Keratinocyte (primary cell): ENCODE measurements around the gene AGAP1. TPM values are rescaled to one million over a fixed set of nuclear protein-coding genes. Genes with fewer than 3 reads are reported as not detected.

Experiments
- DNase-seq: peaks from one replicate; pipeline ENCODE4 v3.0.0-alpha.2; 2011; ENCODE audit warnings: low read depth, missing footprints, low spot score
- FAIRE-seq: peaks from 2 replicates; lab custom pipeline; 2011; peaks lifted over from hg19 to GRCh38; lab: Jason Lieb, UNC
- H2AFZ ChIP-seq: 2 replicates; pipeline ENCODE4 v1.6.0; 2012; ENCODE audit warnings: low read length, control low read depth, inconsistent platforms; ENCODE audit not compliant: control insufficient read depth
- H3K27ac ChIP-seq: 2 replicates; pipeline ENCODE4 v1.5.1; 2011; ENCODE audit warnings: low read length; ENCODE audit not compliant: control insufficient read depth, insufficient read depth
- H3K27me3 ChIP-seq: 3 replicates; pipeline ENCODE4 v1.6.0; 2011; ENCODE audit warnings: low read length; ENCODE audit not compliant: control insufficient read depth, insufficient read depth; ENCODE audit errors: extremely low read depth
- H3K36me3 ChIP-seq, 2 experiments: 2 replicates in 1 of 2; 3 replicates in 1 of 2; pipeline ENCODE4 v1.5.1; 2011; ENCODE audit warnings: low read length in 2 of 2, mild to moderate bottlenecking in 1 of 2; ENCODE audit not compliant: control insufficient read depth in 2 of 2, insufficient read depth in 2 of 2; ENCODE audit errors: extremely low read depth in 1 of 2
- H3K4me1 ChIP-seq: 3 replicates; pipeline ENCODE4 v1.5.1; 2011; ENCODE audit warnings: low read length; ENCODE audit not compliant: control insufficient read depth, insufficient read depth; ENCODE audit errors: extremely low read depth
- H3K4me2 ChIP-seq: 3 replicates; pipeline ENCODE4 v1.6.0; 2011; ENCODE audit warnings: low read depth, low read length; ENCODE audit not compliant: control insufficient read depth, insufficient read depth; ENCODE audit errors: extremely low read depth
- H3K4me3 ChIP-seq, 3 experiments: fragments of 200-600 bp in 1 of 3; sonication (generic) in 1 of 3; 2 replicates in 2 of 3; 3 replicates in 1 of 3; pipeline ENCODE4 v1.5.1; 2011 to 2016; ENCODE audit warnings: low read length in 3 of 3, mild to moderate bottlenecking in 3 of 3, control low read depth in 2 of 3, inconsistent platforms in 1 of 3, low read depth in 1 of 3, mixed read lengths in 1 of 3, mixed run types in 1 of 3, moderate library complexity in 1 of 3; ENCODE audit not compliant: control insufficient read depth in 2 of 3, insufficient read depth in 2 of 3; ENCODE audit errors: extremely low read depth in 1 of 3
- H3K79me2 ChIP-seq: 2 replicates; pipeline ENCODE4 v1.6.0; 2012; ENCODE audit warnings: low read length; ENCODE audit not compliant: control insufficient read depth, insufficient read depth
- H3K9ac ChIP-seq: 3 replicates; pipeline ENCODE4 v1.6.0; 2011; ENCODE audit warnings: low read length; ENCODE audit not compliant: control insufficient read depth, insufficient read depth; ENCODE audit errors: extremely low read depth
- H3K9me1 ChIP-seq: 3 replicates; pipeline ENCODE4 v1.6.0; 2011; ENCODE audit warnings: low read length; ENCODE audit not compliant: control insufficient read depth, insufficient read depth; ENCODE audit errors: extremely low read depth
- H3K9me3 ChIP-seq: 2 replicates; pipeline ENCODE4 v1.5.1; 2012; ENCODE audit warnings: low read depth, low read length; ENCODE audit not compliant: control insufficient read depth
- H4K20me1 ChIP-seq: 3 replicates; pipeline ENCODE4 v1.6.0; 2011; ENCODE audit warnings: low read length; ENCODE audit not compliant: control insufficient read depth, insufficient read depth; ENCODE audit errors: extremely low read depth
- EZH2 ChIP-seq: IDR thresholded peaks from one replicate; pipeline ENCODE4 v1.6.1; 2012; ENCODE audit warnings: inconsistent platforms, mild to moderate bottlenecking, low read length, moderate library complexity
- dilution Hi-C: fragments of 300-500 bp; cut with MboI; formaldehyde crosslinking; loops from one replicate; pipeline ENCODE4 v1.7.0; 2020; ENCODE audit warnings: low sequenced_read_pairs; ENCODE audit not compliant: extremely low pct_ligation_motif_present
- polyA plus RNA-seq, 5 experiments: library from polyadenylated mRNA; depleted of rRNA in 3 of 5; stranded (reverse) in 3 of 5; stranded (forward) in 1 of 5; unstranded in 1 of 5; fragments of >200 nt; gene quantifications; 1 replicate in 1 of 5; 2 replicates in 3 of 5; 3 replicates in 1 of 5; pipeline versions ENCODE4 v1.2.1 to v1.2.3, GENCODE V29; 2011 to 2012; ENCODE audit warnings: missing spikeins in 2 of 5, low read depth in 1 of 5, low replicate concordance in 1 of 5
- TF ChIP-seq, protein P1 (sequence below), 3 experiments: IDR thresholded peaks in 1 of 3; conservative IDR thresholded peaks in 1 of 3; optimal IDR thresholded peaks in 1 of 3; 2 replicates in 2 of 3; 3 replicates in 1 of 3; pipeline versions ENCODE3 to v1.5.1; 2011; ENCODE audit warnings: low read length in 3 of 3, mild to moderate bottlenecking in 3 of 3, moderate library complexity in 2 of 3, control low read depth in 1 of 3, inconsistent platforms in 1 of 3; ENCODE audit not compliant: insufficient read depth in 2 of 3; ENCODE audit errors: extremely low read depth in 1 of 3

The AGAP1 gene
- polyA plus RNA-seq, 1 donor (not counting 4 experiments of a cell fraction or from before 2014, with no cell fraction given), result 12.6 TPM

DNA sequence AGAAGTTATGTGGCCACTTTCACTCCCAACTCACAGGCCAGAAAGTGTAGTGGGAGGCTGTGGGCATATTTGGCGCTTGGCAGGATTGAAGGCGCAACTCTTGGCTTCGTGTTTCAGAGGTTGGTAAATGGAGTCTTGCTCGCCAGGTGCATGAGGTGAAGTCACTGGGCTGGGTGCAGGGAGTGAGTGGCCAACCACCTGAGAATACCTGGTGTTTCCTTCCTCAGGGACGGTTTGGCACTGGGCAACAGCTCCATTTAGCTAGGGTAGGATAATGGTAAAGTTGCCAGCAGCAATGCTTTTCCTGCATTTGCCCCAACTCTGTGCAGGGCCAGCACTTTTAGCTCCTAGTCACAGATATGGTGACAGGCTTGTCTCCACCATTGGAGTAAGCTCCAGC, 115.9 kb downstream of the AGAP1 start:
- no peak overlapping the region for H3K4me2 ChIP-seq
- no peaks in the 10 kb centered on the region for H3K9me1 ChIP-seq
- H3K4me3 ChIP-seq, result no peak overlapping the region
- peaks cover 12% of the 10 kb centered on the region for H4K20me1 ChIP-seq
- DNase-seq, result no peak
- no peak for FAIRE-seq
- H3K79me2 ChIP-seq, result peaks cover 20% of the 10 kb centered on the region
- H3K27me3 ChIP-seq, result no peaks in the 10 kb centered on the region
- no peaks in the 10 kb centered on the region for H3K9me3 ChIP-seq
- H3K4me1 ChIP-seq, result peaks cover 6% of the 10 kb centered on the region
- dilution Hi-C loops, result no loop called here
- H3K9ac ChIP-seq, result no peak overlapping the region
- no peaks in the 10 kb centered on the region for H3K36me3 ChIP-seq
- no peak overlapping the region for H3K27ac ChIP-seq
- TF ChIP-seq, protein P1, sequence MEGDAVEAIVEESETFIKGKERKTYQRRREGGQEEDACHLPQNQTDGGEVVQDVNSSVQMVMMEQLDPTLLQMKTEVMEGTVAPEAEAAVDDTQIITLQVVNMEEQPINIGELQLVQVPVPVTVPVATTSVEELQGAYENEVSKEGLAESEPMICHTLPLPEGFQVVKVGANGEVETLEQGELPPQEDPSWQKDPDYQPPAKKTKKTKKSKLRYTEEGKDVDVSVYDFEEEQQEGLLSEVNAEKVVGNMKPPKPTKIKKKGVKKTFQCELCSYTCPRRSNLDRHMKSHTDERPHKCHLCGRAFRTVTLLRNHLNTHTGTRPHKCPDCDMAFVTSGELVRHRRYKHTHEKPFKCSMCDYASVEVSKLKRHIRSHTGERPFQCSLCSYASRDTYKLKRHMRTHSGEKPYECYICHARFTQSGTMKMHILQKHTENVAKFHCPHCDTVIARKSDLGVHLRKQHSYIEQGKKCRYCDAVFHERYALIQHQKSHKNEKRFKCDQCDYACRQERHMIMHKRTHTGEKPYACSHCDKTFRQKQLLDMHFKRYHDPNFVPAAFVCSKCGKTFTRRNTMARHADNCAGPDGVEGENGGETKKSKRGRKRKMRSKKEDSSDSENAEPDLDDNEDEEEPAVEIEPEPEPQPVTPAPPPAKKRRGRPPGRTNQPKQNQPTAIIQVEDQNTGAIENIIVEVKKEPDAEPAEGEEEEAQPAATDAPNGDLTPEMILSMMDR (optimal IDR thresholded peaks at IDR 0.05 in 1 of 3, IDR thresholded peaks at IDR 0.05 in 1 of 3, conservative IDR thresholded peaks at IDR 0.05 in 1 of 3; ENCODE audit: extremely low read depth in 1 of 3, insufficient read depth in 2 of 3, low read length in 3 of 3), result no peak
- TF ChIP-seq EZH2, result no peak
- H2AFZ ChIP-seq, result no peak overlapping the region

DNA sequence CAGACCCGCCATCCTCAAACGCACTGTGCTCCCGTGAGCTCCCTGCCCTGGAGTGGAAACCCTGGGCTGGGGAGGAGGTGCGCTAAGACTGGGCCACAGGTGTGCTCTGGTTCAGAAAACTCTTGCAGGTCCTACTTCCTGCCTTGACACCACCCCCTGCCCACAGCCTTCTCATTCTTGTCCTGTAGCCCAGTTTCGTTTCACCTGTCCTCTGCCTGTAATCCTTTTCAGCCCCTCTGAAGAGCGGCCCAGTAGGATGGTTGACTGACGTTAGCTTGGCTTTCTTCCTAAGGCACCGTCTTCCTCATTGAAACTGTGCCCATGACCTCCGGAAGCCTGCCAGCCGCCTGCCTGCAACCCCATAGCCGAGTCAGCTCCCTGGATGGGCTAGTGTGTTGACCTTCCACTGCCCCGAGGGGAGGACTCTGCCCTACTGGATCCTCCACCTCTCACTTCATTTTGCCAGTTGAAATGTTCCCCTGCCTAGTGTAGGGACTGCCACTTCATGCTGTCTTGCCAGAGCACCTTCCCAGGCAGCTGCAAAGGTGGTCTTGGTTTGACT, 116.9 kb downstream of the AGAP1 start:
- DNase-seq (no peak), FAIRE-seq (no peak)
- Histone ChIP-seq H4K20me1 (peaks cover 7% of the 10 kb centered on the region), H3K4me2 (no peak overlapping the region), H3K4me1 (no peaks in the 10 kb centered on the region), H3K79me2 (peaks cover 23% of the 10 kb centered on the region), H2AFZ (no peak overlapping the region), H3K9me3 (no peaks in the 10 kb centered on the region), H3K9me1 (no peaks in the 10 kb centered on the region), H3K9ac (no peak overlapping the region), H3K27me3 (no peaks in the 10 kb centered on the region), H3K27ac (no peak overlapping the region), H3K36me3 (no peaks in the 10 kb centered on the region), H3K4me3 (no peak overlapping the region)
- TF ChIP-seq EZH2, result no peak
- TF ChIP-seq, protein P1 (optimal IDR thresholded peaks at IDR 0.05 in 1 of 3, IDR thresholded peaks at IDR 0.05 in 1 of 3, conservative IDR thresholded peaks at IDR 0.05 in 1 of 3; ENCODE audit: extremely low read depth in 1 of 3, insufficient read depth in 2 of 3, low read length in 3 of 3), result no peak
- dilution Hi-C loops, result no loop called here
